ENCODE results near the gene RCCD1. TPM values are rescaled to one million over a fixed set of nuclear protein-coding genes. Genes with fewer than 3 reads are reported as not detected.

The RCCD1 gene
- total RNA-seq, 3 donors from 2014 or later: 5.3 to 9.8 (median 7.9) TPM

GRCh38 chr15:90959894-90960293, 5.2 kb downstream of the RCCD1 start:
- H3K4me1 ChIP-seq: peaks cover 3 to 8% of the 10 kb centered on the region in 2 donors
- TF ChIP-seq, protein P1, sequence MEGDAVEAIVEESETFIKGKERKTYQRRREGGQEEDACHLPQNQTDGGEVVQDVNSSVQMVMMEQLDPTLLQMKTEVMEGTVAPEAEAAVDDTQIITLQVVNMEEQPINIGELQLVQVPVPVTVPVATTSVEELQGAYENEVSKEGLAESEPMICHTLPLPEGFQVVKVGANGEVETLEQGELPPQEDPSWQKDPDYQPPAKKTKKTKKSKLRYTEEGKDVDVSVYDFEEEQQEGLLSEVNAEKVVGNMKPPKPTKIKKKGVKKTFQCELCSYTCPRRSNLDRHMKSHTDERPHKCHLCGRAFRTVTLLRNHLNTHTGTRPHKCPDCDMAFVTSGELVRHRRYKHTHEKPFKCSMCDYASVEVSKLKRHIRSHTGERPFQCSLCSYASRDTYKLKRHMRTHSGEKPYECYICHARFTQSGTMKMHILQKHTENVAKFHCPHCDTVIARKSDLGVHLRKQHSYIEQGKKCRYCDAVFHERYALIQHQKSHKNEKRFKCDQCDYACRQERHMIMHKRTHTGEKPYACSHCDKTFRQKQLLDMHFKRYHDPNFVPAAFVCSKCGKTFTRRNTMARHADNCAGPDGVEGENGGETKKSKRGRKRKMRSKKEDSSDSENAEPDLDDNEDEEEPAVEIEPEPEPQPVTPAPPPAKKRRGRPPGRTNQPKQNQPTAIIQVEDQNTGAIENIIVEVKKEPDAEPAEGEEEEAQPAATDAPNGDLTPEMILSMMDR (IDR thresholded peaks at IDR 0.05): no peak
- TF ChIP-seq POLR2AphosphoS5 (IDR thresholded peaks at IDR 0.05) (no peak), POLR2A (IDR thresholded peaks at IDR 0.05) (no peak)
- no peak overlapping the region for H3K27ac ChIP-seq
- no peak for DNase-seq (ENCODE audit: low spot score in 2 of 2)
- H3K9me3 ChIP-seq: no peaks in the 10 kb centered on the region
- H3K36me3 ChIP-seq: no peaks in the 10 kb centered on the region
- no peak overlapping the region for H3K4me3 ChIP-seq
- no peaks in the 10 kb centered on the region for H3K27me3 ChIP-seq
- intact Hi-C loops (cut with DNase I; ENCODE audit: low total_unique reads): loop anchor here (5.0 kb wide), 1 partner anchor 307 kb away; no protein-coding TSS in a partner anchor

DNA sequence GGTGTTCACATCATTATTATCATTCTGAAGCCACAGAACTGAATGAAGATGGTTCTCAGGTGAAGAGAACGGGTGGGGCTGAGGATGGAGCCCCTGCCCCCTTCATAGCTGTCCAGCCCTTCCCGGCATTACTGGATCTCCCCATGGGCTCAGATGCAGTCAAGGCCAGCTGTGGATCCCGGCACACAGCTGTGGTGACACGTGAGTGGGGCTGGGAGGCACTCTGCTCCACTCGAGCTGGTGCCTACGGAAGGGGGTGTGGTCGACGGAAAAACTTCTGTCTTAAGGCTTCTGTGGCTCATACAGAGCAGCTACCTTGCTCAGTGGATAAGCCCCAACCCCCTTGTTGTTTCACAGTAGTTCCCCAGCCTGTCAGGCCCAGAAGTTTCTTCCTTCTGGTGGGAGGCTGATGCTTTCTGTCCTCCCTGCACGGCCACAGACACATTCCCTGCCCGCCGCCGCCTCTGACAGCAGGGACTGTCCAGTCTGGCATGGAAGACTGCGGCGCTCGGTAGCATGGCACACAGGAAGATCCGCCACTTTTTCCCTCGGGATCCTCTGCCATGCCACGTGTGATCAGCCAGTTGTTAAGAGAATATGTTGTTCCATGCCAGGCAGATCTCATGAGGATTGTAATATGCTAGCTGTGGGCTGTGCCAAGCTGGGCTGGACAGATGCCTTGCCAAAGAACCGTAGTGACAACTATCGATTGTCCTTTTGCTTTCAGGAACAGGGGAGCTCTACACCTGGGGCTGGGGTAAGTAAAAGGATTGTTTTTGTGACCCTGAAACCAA, 5.8 kb downstream of the RCCD1 start:
- H3K9me3 ChIP-seq: no peaks in the 10 kb centered on the region
- peaks cover 3 to 8% of the 10 kb centered on the region in 2 donors for H3K4me1 ChIP-seq
- no peak overlapping the region for H3K4me3 ChIP-seq
- H3K36me3 ChIP-seq: no peaks in the 10 kb centered on the region
- TF ChIP-seq, protein P1 (IDR thresholded peaks at IDR 0.05): no peak
- TF ChIP-seq POLR2A (IDR thresholded peaks at IDR 0.05) (no peak), POLR2AphosphoS5 (IDR thresholded peaks at IDR 0.05) (no peak)
- no peaks in the 10 kb centered on the region for H3K27me3 ChIP-seq
- peak overlapping the region in 1 of 2 donors; percentile 29 for H3K27ac ChIP-seq
- intact Hi-C loops (cut with DNase I; ENCODE audit: low total_unique reads): no loop called here
- DNase-seq (ENCODE audit: low spot score in 2 of 2): no peak

- Histone ChIP-seq H3K9me3 (no peaks in the 10 kb centered on the region), H3K27me3 (no peaks in the 10 kb centered on the region), H3K4me1 (peaks cover 0 to 3% of the 10 kb centered on the region in 2 donors), H3K36me3 (no peaks in the 10 kb centered on the region), H3K4me3 (no peak overlapping the region), H3K27ac (no peak overlapping the region)
- intact Hi-C loops (cut with DNase I; ENCODE audit: low total_unique reads): no loop called here
- DNase-seq (ENCODE audit: low spot score in 2 of 2): no peak
- TF ChIP-seq, protein P1 (IDR thresholded peaks at IDR 0.05): no peak
- no peak for TF ChIP-seq POLR2A (IDR thresholded peaks at IDR 0.05)
- no peak for TF ChIP-seq POLR2AphosphoS5 (IDR thresholded peaks at IDR 0.05)
Measured at GRCh38 chr15:90962021-90962420, 7.3 kb downstream of the RCCD1 start.

- TF ChIP-seq POLR2AphosphoS5 (IDR thresholded peaks at IDR 0.05): no peak
- TF ChIP-seq, protein P1 (IDR thresholded peaks at IDR 0.05): no peak
- TF ChIP-seq POLR2A (IDR thresholded peaks at IDR 0.05): no peak
- intact Hi-C loops (cut with DNase I; ENCODE audit: low total_unique reads): no loop called here
- H3K4me3 ChIP-seq: no peak overlapping the region
- H3K27me3 ChIP-seq: no peaks in the 10 kb centered on the region
- no peak for DNase-seq (ENCODE audit: low spot score in 2 of 2)
- H3K9me3 ChIP-seq: no peaks in the 10 kb centered on the region
- H3K4me1 ChIP-seq: no peaks in the 10 kb centered on the region
- H3K27ac ChIP-seq: no peak overlapping the region
- no peaks in the 10 kb centered on the region for H3K36me3 ChIP-seq
Measured at GRCh38 chr15:90966262-90966661, 11.6 kb downstream of the RCCD1 start.

- H3K27me3 ChIP-seq: no peaks in the 10 kb centered on the region
- TF ChIP-seq POLR2AphosphoS5 (IDR thresholded peaks at IDR 0.05): no peak
- no peak for TF ChIP-seq POLR2A (IDR thresholded peaks at IDR 0.05)
- TF ChIP-seq, protein P1 (IDR thresholded peaks at IDR 0.05): no peak
- no peak for DNase-seq (ENCODE audit: low spot score in 2 of 2)
- H3K27ac ChIP-seq: no peak overlapping the region
- no peaks in the 10 kb centered on the region for H3K36me3 ChIP-seq
- H3K4me3 ChIP-seq: no peak overlapping the region
- no peaks in the 10 kb centered on the region for H3K9me3 ChIP-seq
- intact Hi-C loops (cut with DNase I; ENCODE audit: low total_unique reads): no loop called here
- H3K4me1 ChIP-seq: no peaks in the 10 kb centered on the region
Measured at GRCh38 chr15:90967206-90967605, 12.5 kb downstream of the RCCD1 start.

Measured in breast epithelium (tissue), 4 donors.